ENCODE results near the gene IL1RAPL1. TPM values are rescaled to one million over a fixed set of nuclear protein-coding genes. Genes with fewer than 3 reads are reported as not detected.

The IL1RAPL1 gene
- polyA plus RNA-seq, 1 of the 3 experiments (the other 2 are of a cell fraction), result 2.8 TPM

GRCh38 chrX:29308726-29309125, 721.5 kb downstream of the IL1RAPL1 start:
- no peak overlapping the region for H3K4me3 ChIP-seq (ENCODE audit: low read depth in 2 of 2, low read length in 1 of 2)
- H3K4me1 ChIP-seq (ENCODE audit: control insufficient read depth in 1 of 2, insufficient read depth in 2 of 2, low read depth in 1 of 2, low read length in 1 of 2), result no peaks in the 10 kb centered on the region
- H3K27me3 ChIP-seq (ENCODE audit: insufficient read depth), result peaks cover 6% of the 10 kb centered on the region
- H3K79me2 ChIP-seq (ENCODE audit: insufficient read depth), result no peaks in the 10 kb centered on the region
- H2AFZ ChIP-seq (ENCODE audit: low read depth), result no peak overlapping the region
- CTCF ChIA-PET, result no interaction called here
- no peak for DNase-seq
- no peak overlapping the region for H3K9ac ChIP-seq
- POLR2A ChIA-PET, result no interaction called here
- WGBS (ENCODE audit: low lambda C conversion rate), result 11% methylated on average over 4 of the region's 4 CpGs
- no peaks in the 10 kb centered on the region for H3F3A ChIP-seq (replicated peaks; ENCODE audit: insufficient read depth)
- no peaks in the 10 kb centered on the region for H4K20me1 ChIP-seq (ENCODE audit: insufficient read depth)
- H3K4me2 ChIP-seq, result no peak overlapping the region
- H3K36me3 ChIP-seq (replicated peaks in 1 of 2; ENCODE audit: control insufficient read depth in 1 of 2, insufficient read depth in 2 of 2, low read length in 1 of 2), result no peaks in the 10 kb centered on the region
- no peaks in the 10 kb centered on the region for H3K9me2 ChIP-seq
- no peak for TF ChIP-seq REST (IDR thresholded peaks at IDR 0.05; ENCODE audit: low read depth, low read length)
- TF ChIP-seq GABPA (IDR thresholded peaks at IDR 0.05; ENCODE audit: low read depth), result no peak
- no peak for TF ChIP-seq NRF1 (IDR thresholded peaks at IDR 0.05; ENCODE audit: low read depth, low read length)
- no peak for TF ChIP-seq RFX5 (IDR thresholded peaks at IDR 0.05; ENCODE audit: low read length)
- TF ChIP-seq PBX3 (IDR thresholded peaks at IDR 0.05), result no peak
- no peak for TF ChIP-seq EP300 (IDR thresholded peaks at IDR 0.05; ENCODE audit: borderline replicate concordance in 1 of 2, low read depth in 1 of 2, low read length in 1 of 2)
- TF ChIP-seq MEF2A (IDR thresholded peaks at IDR 0.05; ENCODE audit: borderline replicate concordance, low read depth), result no peak
- no peak for TF ChIP-seq SMC3 (IDR thresholded peaks at IDR 0.05; ENCODE audit: low read depth, low read length)
- no peak for TF ChIP-seq USF1 (IDR thresholded peaks at IDR 0.05; ENCODE audit: borderline replicate concordance, low read depth)
- H3K9me3 ChIP-seq, result no peaks in the 10 kb centered on the region
- H3K27ac ChIP-seq (ENCODE audit: low read depth in 2 of 2, low read length in 1 of 2), result no peak overlapping the region

GRCh38 chrX:29315931-29316330, 728.7 kb downstream of the IL1RAPL1 start:
- Histone ChIP-seq H3K4me3 (ENCODE audit: low read depth in 2 of 2, low read length in 1 of 2) (no peak overlapping the region), H2AFZ (ENCODE audit: low read depth) (no peak overlapping the region), H3K9me2 (no peaks in the 10 kb centered on the region), H3K79me2 (ENCODE audit: insufficient read depth) (no peaks in the 10 kb centered on the region), H3K27me3 (ENCODE audit: insufficient read depth) (no peaks in the 10 kb centered on the region; the same call in 1 of the 2 replicates), H3K9me3 (no peaks in the 10 kb centered on the region), H3F3A (replicated peaks; ENCODE audit: insufficient read depth) (peaks cover 5% of the 10 kb centered on the region), H4K20me1 (ENCODE audit: insufficient read depth) (no peaks in the 10 kb centered on the region), H3K27ac (ENCODE audit: low read depth in 2 of 2, low read length in 1 of 2) (no peak overlapping the region), H3K36me3 (replicated peaks in 1 of 2; ENCODE audit: control insufficient read depth in 1 of 2, insufficient read depth in 2 of 2, low read length in 1 of 2) (no peaks in the 10 kb centered on the region), H3K4me1 (ENCODE audit: control insufficient read depth in 1 of 2, insufficient read depth in 2 of 2, low read depth in 1 of 2, low read length in 1 of 2) (peaks cover 0 to 7% of the 10 kb centered on the region in 2 experiments; a peak in 1 of 4 replicates), H3K9ac (no peak overlapping the region), H3K4me2 (no peak overlapping the region)
- WGBS (ENCODE audit: low lambda C conversion rate), result 10% methylated on average over 3 of the region's 3 CpGs
- POLR2A ChIA-PET, result no interaction called here
- DNase-seq, result no peak
- CTCF ChIA-PET, result no interaction called here
- TF ChIP-seq TCF12 (IDR thresholded peaks at IDR 0.05) (no peak), MAX (IDR thresholded peaks at IDR 0.05; ENCODE audit: low read depth) (no peak), FOSL2 (IDR thresholded peaks at IDR 0.05; ENCODE audit: borderline replicate concordance, low read depth) (no peak), REST (IDR thresholded peaks at IDR 0.05; ENCODE audit: low read depth, low read length) (no peak), POLR2AphosphoS5 (IDR thresholded peaks at IDR 0.05; ENCODE audit: low read depth, low read length) (no peak), MEF2A (IDR thresholded peaks at IDR 0.05; ENCODE audit: borderline replicate concordance, low read depth) (no peak), EZH2phosphoT487 (IDR thresholded peaks at IDR 0.05; ENCODE audit: borderline replicate concordance, low read depth) (no peak), FOXJ3 (CRISPR knock-in tag; IDR thresholded peaks at IDR 0.05) (no peak), IRF3 (IDR thresholded peaks at IDR 0.05; ENCODE audit: low read depth, low read length) (no peak), TAF1 (IDR thresholded peaks at IDR 0.05; ENCODE audit: borderline replicate concordance, low read depth, low read length) (no peak)

Measured in SK-N-SH (cell line).